GM12878 (cell line): ENCODE measurements around the gene ZNF341. TPM values are rescaled to one million over a fixed set of nuclear protein-coding genes. Genes with fewer than 3 reads are reported as not detected.

Experiments used
- ATAC-seq: fragments of 200-7000 bp; cut with Tn5 transposase; 3 replicates; pipeline ENCODE4 v1.9.1; 2020; ENCODE audit warnings: mild to moderate bottlenecking, moderate library complexity
- BruUV-seq: library from RNA; stranded (reverse); fragments of 400-500 nt; replicated peaks from 2 replicates; lab custom pipeline; 2021; lab: Mats Ljungman, UMichigan
- CTCF ChIA-PET: fragments of 300-600 bp; sonication (Branson Sonifier 250); formaldehyde crosslinking; extraction: SDS; loops from one replicate; lab custom pipeline; 2021; ENCODE audit warnings: inconsistent platforms; lab: Yijun Ruan, JAX
- POLR2A ChIA-PET: fragments of 350-600 bp; formaldehyde crosslinking; extraction: SDS; loops from one replicate; lab custom pipeline; 2021; ENCODE audit warnings: inconsistent platforms; lab: Charles Lee
- RAD21 ChIA-PET: fragments of 300-600 bp; sonication (Branson Sonifier 250); formaldehyde crosslinking; loops from one replicate; lab custom pipeline; 2023; ENCODE audit warnings: antibody characterized with exemption; ENCODE audit not compliant: unreplicated experiment; lab: Charles Lee
- SMC1A ChIA-PET: fragments of 300-600 bp; sonication (Branson Sonifier 250); formaldehyde crosslinking; loops from one replicate; lab custom pipeline; 2023; ENCODE audit not compliant: unreplicated experiment, uncharacterized antibody; lab: Charles Lee
- DNase-seq: peaks from one replicate; pipeline ENCODE4 v3.0.0-alpha.2; 2011; ENCODE audit warnings: low read depth, low spot score
- FAIRE-seq: peaks from 3 replicates; lab custom pipeline; 2011; peaks lifted over from hg19 to GRCh38; lab: Jason Lieb, UNC
- H2AFZ ChIP-seq: 2 replicates; pipeline ENCODE4 v1.6.0; 2011; ENCODE audit warnings: low read depth, low read length, control low read depth; ENCODE audit not compliant: control insufficient read depth
- H3K27ac ChIP-seq: 2 replicates; pipeline ENCODE4 v1.5.1; 2011; ENCODE audit warnings: control low read depth; ENCODE audit not compliant: control insufficient read depth, insufficient read depth
- H3K27me3 ChIP-seq, 2 experiments: replicated peaks in 1 of 2; 2 replicates each; pipeline versions ENCODE4 v1.6.0 to v1.6.1; 2011; ENCODE audit warnings: low read length in 1 of 2; ENCODE audit not compliant: control insufficient read depth in 2 of 2, insufficient read depth in 2 of 2
- H3K36me3 ChIP-seq, 2 experiments: 2 replicates each; pipeline ENCODE4 v1.5.1; 2011; ENCODE audit warnings: low read length in 1 of 2; ENCODE audit not compliant: control insufficient read depth in 2 of 2, insufficient read depth in 2 of 2
- H3K4me1 ChIP-seq: 2 replicates; pipeline ENCODE4 v1.6.1; 2011; ENCODE audit warnings: mild to moderate bottlenecking, low read length, moderate library complexity, mixed read lengths; ENCODE audit not compliant: control insufficient read depth, insufficient read depth
- H3K4me2 ChIP-seq: 2 replicates; pipeline ENCODE4 v1.6.0; 2011; ENCODE audit warnings: control low read depth; ENCODE audit not compliant: control insufficient read depth, insufficient read depth
- H3K4me3 ChIP-seq: fragments of 200-600 bp; sonication (generic); 2 replicates; pipeline ENCODE4 v1.5.1; 2016
- H3K79me2 ChIP-seq: 2 replicates; pipeline ENCODE4 v1.6.0; 2011; ENCODE audit warnings: low read length; ENCODE audit not compliant: control insufficient read depth, insufficient read depth
- H3K9ac ChIP-seq: 2 replicates; pipeline ENCODE4 v1.8.0; 2011; ENCODE audit warnings: low read length, control low read depth, mixed read lengths; ENCODE audit not compliant: control insufficient read depth, insufficient read depth
- H3K9me3 ChIP-seq: replicated peaks from 3 replicates; pipeline ENCODE4 v1.5.1; 2011; ENCODE audit warnings: mild to moderate bottlenecking, low read length; ENCODE audit not compliant: control insufficient read depth, insufficient read depth
- H4K20me1 ChIP-seq: 2 replicates; pipeline ENCODE4 v1.6.0; 2011; ENCODE audit not compliant: control insufficient read depth, insufficient read depth
- NR2C2 ChIP-seq: IDR thresholded peaks from 2 replicates; pipeline ENCODE4 v1.6.1; 2011; ENCODE audit warnings: borderline replicate concordance, low read depth; ENCODE audit not compliant: control insufficient read depth, insufficient read length
- PBX3 ChIP-seq: IDR thresholded peaks from 2 replicates; pipeline ENCODE4 v1.6.1; 2011; ENCODE audit warnings: mild to moderate bottlenecking, low read depth, low read length, moderate library complexity; ENCODE audit not compliant: insufficient replicate concordance
- PKNOX1 ChIP-seq: fragments of 450-650 bp; IDR thresholded peaks from 2 replicates; pipeline ENCODE4 v1.6.1; 2016; ENCODE audit warnings: mild to moderate bottlenecking
- SRF ChIP-seq, 2 experiments: IDR thresholded peaks; 2 replicates each; pipeline ENCODE4 v1.6.1; 2011; ENCODE audit warnings: low read depth in 2 of 2, low read length in 2 of 2, mild to moderate bottlenecking in 1 of 2, moderate library complexity in 1 of 2
- WGBS: methylation state at CpG from one replicate; pipeline ENCODE4 v1.1.6; 2016; ENCODE audit warnings: low lambda C conversion rate; ENCODE audit not compliant: insufficient replicate concordance, insufficient coverage; ENCODE audit errors: missing lambda C conversion rate; 5-methylcytosine and 5-hydroxymethylcytosine counted together
- in situ Hi-C: fragments of 300-500 bp; cut with MboI; formaldehyde crosslinking; loops from 9 replicates; pipeline ENCODE4 v1.14.3; 2018; ENCODE audit warnings: mixed read lengths
- intact Hi-C: fragments of 100-400 bp; cut with micrococcal nuclease; formaldehyde crosslinking; loops from one replicate; pipeline ENCODE4 v1.14.2; 2022; ENCODE audit not compliant: unreplicated experiment
- polyA plus RNA-seq, 11 experiments: library from polyadenylated mRNA; depleted of rRNA in 4 of 11; unstranded in 6 of 11; stranded (reverse) in 5 of 11; fragments of >200 nt; fragmentation: Nextera tagmentation in 4 of 11; fragmentation: Illumina TruSeq in 1 of 11; extraction: Ambion mirVana in 4 of 11; extraction: Trizol in 1 of 11; gene quantifications; 1 replicate in 1 of 11; 2 replicates in 10 of 11; pipeline versions ENCODE4 v1.2.1 to v1.2.3, GENCODE V29; 2011 to 2016; ENCODE audit warnings: inconsistent platforms in 2 of 11, missing spikeins in 2 of 11, low read depth in 1 of 11
- total RNA-seq, 4 experiments: library from RNA; depleted of rRNA in 3 of 4; stranded (reverse); fragments of >200 nt in 3 of 4; fragmentation: Illumina TruSeq in 1 of 4; extraction: Trizol in 1 of 4; gene quantifications; 2 replicates each; pipeline versions ENCODE4 v1.2.1 to v1.2.3, GENCODE V29; 2013 to 2021

The ZNF341 gene
- total and polyA plus RNA-seq, 10 of the 15 experiments (the other 5 are each of a cell fraction or from before 2014, with no cell fraction given) = 0.18 to 5.0 (median 2.6) TPM

- H3K9ac ChIP-seq = no peak overlapping the region
- H3K27ac ChIP-seq = no peak overlapping the region
- no peaks in the 10 kb centered on the region for H3K27me3 ChIP-seq
- peaks cover 9% of the 10 kb centered on the region for H3K4me1 ChIP-seq
- in situ Hi-C loops = no loop called here
- peaks cover 8% of the 10 kb centered on the region for H4K20me1 ChIP-seq
- no peak for FAIRE-seq
- no peak; the same call in 2 of the 3 replicates for ATAC-seq
- H2AFZ ChIP-seq = no peak overlapping the region
- intact Hi-C loops = no loop called here
- peaks cover 6 to 21% of the 10 kb centered on the region in 2 experiments for H3K36me3 ChIP-seq
- H3K79me2 ChIP-seq = peaks cover 78% of the 10 kb centered on the region
- RAD21 ChIA-PET = interaction anchor here (1.5 kb wide), 1 partner anchor 10 kb away, joined by 3 read pairs; no protein-coding TSS in a partner anchor
- SMC1A ChIA-PET = interaction anchor here (1.0 to 4.4 kb wide), 5 partner anchors 14 to 34 kb away, joined by 3 to 26 read pairs (median 3); partner anchors contain the start of gene CHMP4B
- H3K4me2 ChIP-seq = no peak overlapping the region
- POLR2A ChIA-PET = interaction anchor here (1.1 to 1.2 kb wide), 2 partner anchors 10 to 14 kb away, joined by 3 to 6 read pairs; no protein-coding TSS in a partner anchor
- H3K9me3 ChIP-seq = no peaks in the 10 kb centered on the region
- no peak overlapping the region for H3K4me3 ChIP-seq
- TSS peak; percentile 28 for BruUV-seq
- 74% methylated on average over 5 of the region's 5 CpGs for WGBS
- TF ChIP-seq PKNOX1 (peak; percentile 82), PBX3 (peak; percentile 52), NR2C2 (no peak), SRF (IDR thresholded peaks at IDR 0.05; ENCODE audit: low read depth in 2 of 2, low read length in 2 of 2) (peak; percentile 7 to 67; a peak in 1 of 4 replicates)
- TF ChIP-seq, all 136 proteins: peak for 3
- DNase-seq = no peak
- CTCF ChIA-PET = interaction anchor here (1.0 to 3.2 kb wide), 4 partner anchors 8 to 34 kb away, joined by 4 to 16 read pairs (median 4); no protein-coding TSS in a partner anchor
Measured at GRCh38 chr20:33826270-33826897, 94.6 kb downstream of the ZNF341 start.
